HEK293 (cell line): ENCODE data around the gene SDE2.
A peak's percentile ranks its signal among the peaks of the same experiment; 100 is the strongest.

ENCODE experiments used
- CTCF ChIA-PET: fragments of 350-600 bp; formaldehyde crosslinking; extraction: SDS; loops from one replicate; lab custom pipeline; 2021; ENCODE audit warnings: antibody characterized with exemption; lab: Yijun Ruan, JAX
- POLR2A ChIA-PET: fragments of 300-600 bp; formaldehyde crosslinking; extraction: SDS; loops from one replicate; lab custom pipeline; 2020; ENCODE audit warnings: antibody characterized with exemption, inconsistent platforms; lab: Yijun Ruan, JAX
- H3K27ac ChIP-seq: fragments of 200-500 bp; sonication (Bioruptor generic); 2 replicates; pipeline ENCODE4 v1.5.1; 2014; ENCODE audit warnings: low read depth, low read length, control low read depth, inconsistent platforms; ENCODE audit errors: extremely low read depth
- H3K36me3 ChIP-seq, 2 experiments: fragments of 200-500 bp in 1 of 2; sonication (Bioruptor generic) in 1 of 2; 1 replicate in 1 of 2; 2 replicates in 1 of 2; pipeline ENCODE4 v1.5.1; 2014 to 2017; ENCODE audit warnings: inconsistent platforms in 2 of 2, low read length in 2 of 2; ENCODE audit not compliant: control insufficient read depth in 2 of 2, insufficient read depth in 1 of 2
- H3K4me1 ChIP-seq: fragments of 200-500 bp; sonication (Bioruptor generic); 2 replicates; pipeline ENCODE4 v1.5.1; 2014; ENCODE audit warnings: mild to moderate bottlenecking, low read length, inconsistent platforms; ENCODE audit not compliant: control insufficient read depth, insufficient read depth
- H3K4me3 ChIP-seq: 2 replicates; pipeline ENCODE4 v1.5.1; 2011; ENCODE audit warnings: low read depth, mild to moderate bottlenecking, control low read depth, low read length, moderate library complexity
- H3K9me3 ChIP-seq: fragments of 200-500 bp; sonication (Bioruptor generic); 2 replicates; pipeline ENCODE4 v1.5.1; 2014; ENCODE audit warnings: low read depth, low read length, inconsistent platforms; ENCODE audit not compliant: control insufficient read depth, insufficient read depth
- BCL11A ChIP-seq: fragments of 450-650 bp; formaldehyde crosslinking; IDR thresholded peaks from 2 replicates; pipeline ENCODE4 v1.5.1; 2016; ENCODE audit warnings: low read depth, missing biosample characterization, missing genetic modification characterization
- GFI1B ChIP-seq: fragments of 450-650 bp; formaldehyde crosslinking; IDR thresholded peaks from 2 replicates; pipeline ENCODE4 v1.5.1; 2016; ENCODE audit warnings: missing biosample characterization, missing genetic modification characterization
- HIC1 ChIP-seq: fragments of 450-650 bp; formaldehyde crosslinking; IDR thresholded peaks from 2 replicates; pipeline ENCODE4 v1.5.1; 2016; ENCODE audit warnings: missing biosample characterization, missing genetic modification characterization
- HOXA7 ChIP-seq: sonication (generic); formaldehyde crosslinking; IDR thresholded peaks from 2 replicates; pipeline ENCODE4 v1.8.1; 2022; ENCODE audit warnings: missing genetic modification reagents, borderline replicate concordance
- HOXC10 ChIP-seq: sonication (generic); formaldehyde crosslinking; IDR thresholded peaks from 2 replicates; pipeline ENCODE4 v1.8.1; 2023; ENCODE audit warnings: mild to moderate bottlenecking, missing genetic modification reagents
- KLF17 ChIP-seq: fragments of 450-650 bp; formaldehyde crosslinking; IDR thresholded peaks from 2 replicates; pipeline ENCODE4 v1.5.1; 2016; ENCODE audit warnings: missing biosample characterization, missing genetic modification characterization
- KLF8 ChIP-seq: fragments of 450-650 bp; formaldehyde crosslinking; IDR thresholded peaks from 2 replicates; pipeline ENCODE4 v1.5.1; 2016; ENCODE audit warnings: missing biosample characterization, missing genetic modification characterization
- RBAK ChIP-seq: fragments of 450-650 bp; formaldehyde crosslinking; IDR thresholded peaks from 2 replicates; pipeline ENCODE4 v1.5.1; 2016; ENCODE audit warnings: missing biosample characterization, missing genetic modification characterization
- SP2 ChIP-seq: fragments of 450-650 bp; formaldehyde crosslinking; IDR thresholded peaks from 2 replicates; pipeline ENCODE4 v1.5.1; 2016; ENCODE audit warnings: missing biosample characterization, missing genetic modification characterization
- SP3 ChIP-seq: fragments of 450-650 bp; formaldehyde crosslinking; IDR thresholded peaks from 2 replicates; pipeline ENCODE4 v1.5.1; 2016; ENCODE audit warnings: missing biosample characterization, missing genetic modification characterization
- SP7 ChIP-seq: fragments of 450-650 bp; formaldehyde crosslinking; IDR thresholded peaks from 2 replicates; pipeline ENCODE4 v1.5.1; 2016; ENCODE audit warnings: missing biosample characterization, missing genetic modification characterization
- WT1 ChIP-seq: fragments of 450-650 bp; formaldehyde crosslinking; IDR thresholded peaks from 2 replicates; pipeline ENCODE4 v1.5.1; 2016; ENCODE audit warnings: missing biosample characterization, missing genetic modification characterization
- ZBTB20 ChIP-seq: fragments of 450-650 bp; formaldehyde crosslinking; IDR thresholded peaks from 2 replicates; pipeline ENCODE4 v1.5.1; 2016; ENCODE audit warnings: missing biosample characterization, missing genetic modification characterization
- ZFHX2 ChIP-seq: fragments of 450-650 bp; formaldehyde crosslinking; conservative IDR thresholded peaks from 2 replicates; pipeline ENCODE4 v1.5.1; 2016; ENCODE audit warnings: missing biosample characterization, missing genetic modification characterization
- ZFP69B ChIP-seq: fragments of 450-650 bp; formaldehyde crosslinking; IDR thresholded peaks from 2 replicates; pipeline ENCODE4 v1.5.1; 2016; ENCODE audit warnings: missing biosample characterization, missing genetic modification characterization
- ZNF10 ChIP-seq: fragments of 450-650 bp; formaldehyde crosslinking; IDR thresholded peaks from 2 replicates; pipeline ENCODE4 v1.5.1; 2017; ENCODE audit warnings: missing biosample characterization, missing genetic modification characterization
- ZNF132 ChIP-seq: fragments of 450-650 bp; formaldehyde crosslinking; IDR thresholded peaks from 2 replicates; pipeline ENCODE4 v1.5.1; 2017; ENCODE audit warnings: missing biosample characterization, missing genetic modification characterization, borderline replicate concordance
- ZNF157 ChIP-seq: fragments of 450-650 bp; formaldehyde crosslinking; IDR thresholded peaks from 2 replicates; pipeline ENCODE4 v1.5.1; 2016; ENCODE audit warnings: missing biosample characterization, missing genetic modification characterization
- ZNF175 ChIP-seq: fragments of 450-650 bp; formaldehyde crosslinking; IDR thresholded peaks from 2 replicates; pipeline ENCODE4 v1.5.1; 2016; ENCODE audit warnings: missing biosample characterization, missing genetic modification characterization
- ZNF2 ChIP-seq: fragments of 450-650 bp; formaldehyde crosslinking; IDR thresholded peaks from 2 replicates; pipeline ENCODE4 v1.5.1; 2016; ENCODE audit warnings: missing biosample characterization, missing genetic modification characterization
- ZNF24 ChIP-seq: fragments of 450-650 bp; formaldehyde crosslinking; IDR thresholded peaks from 2 replicates; pipeline ENCODE4 v1.5.1; 2016; ENCODE audit warnings: missing biosample characterization, missing genetic modification characterization
- ZNF274 ChIP-seq, 2 experiments: fragments of 200-500 bp in 1 of 2; fragments of 450-650 bp in 1 of 2; sonication (Bioruptor generic) in 1 of 2; formaldehyde crosslinking in 1 of 2; IDR thresholded peaks; 2 replicates each; pipeline versions ENCODE4 v1.5.1 to v1.6.1; 2014 to 2016; ENCODE audit warnings: borderline replicate concordance in 1 of 2, inconsistent platforms in 1 of 2, low read length in 1 of 2, missing biosample characterization in 1 of 2, missing genetic modification characterization in 1 of 2
- ZNF335 ChIP-seq: fragments of 450-650 bp; formaldehyde crosslinking; conservative IDR thresholded peaks from 2 replicates; pipeline ENCODE4 v1.5.1; 2016; ENCODE audit warnings: missing biosample characterization, missing genetic modification characterization
- ZNF350 ChIP-seq: fragments of 450-650 bp; formaldehyde crosslinking; IDR thresholded peaks from 2 replicates; pipeline ENCODE4 v1.5.0; 2017; ENCODE audit warnings: missing biosample characterization, mild to moderate bottlenecking, missing genetic modification characterization
- ZNF433 ChIP-seq: fragments of 450-650 bp; formaldehyde crosslinking; IDR thresholded peaks from 2 replicates; pipeline ENCODE4 v1.5.1; 2016; ENCODE audit warnings: missing biosample characterization, missing genetic modification characterization, low read depth
- ZNF629 ChIP-seq: fragments of 450-650 bp; formaldehyde crosslinking; IDR thresholded peaks from 2 replicates; pipeline ENCODE4 v1.5.1; 2017; ENCODE audit warnings: missing biosample characterization, missing genetic modification characterization
- ZNF654 ChIP-seq: fragments of 450-650 bp; formaldehyde crosslinking; IDR thresholded peaks from 2 replicates; pipeline ENCODE4 v1.5.1; 2016; ENCODE audit warnings: low read depth, missing biosample characterization, missing genetic modification characterization
- ZSCAN23 ChIP-seq: fragments of 450-650 bp; formaldehyde crosslinking; IDR thresholded peaks from 2 replicates; pipeline ENCODE4 v1.5.1; 2016; ENCODE audit warnings: missing biosample characterization, missing genetic modification characterization

Gene SDE2

GRCh38 chr1:225965231-225965630 lies 33.9 kb downstream of the SDE2 start (continued):
- no peak for TF ChIP-seq KLF8

GRCh38 chr1:225963735-225964530 lies 35.2 kb downstream of the SDE2 start:
- Histone ChIP-seq H3K9me3 (no peaks in the 10 kb centered on the region), H3K36me3 (no peaks in the 10 kb centered on the region), H3K27ac (no peak overlapping the region), H3K4me3 (no peak overlapping the region), H3K4me1 (no peaks in the 10 kb centered on the region)
- POLR2A ChIA-PET, result interaction anchor here (0.6 to 0.8 kb wide), 3 partner anchors 33 to 593 kb away, joined by 3 to 4 read pairs (median 3); partner anchors contain the start of gene PYCR2
- TF ChIP-seq ZNF10 (no peak), ZNF350 (tag by site-specific recombination) (no peak), ZNF654 (tag by site-specific recombination) (no peak), SP7 (no peak), WT1 (no peak), HIC1 (no peak), ZNF433 (tag by site-specific recombination) (no peak), RBAK (no peak), BCL11A (tag by site-specific recombination) (no peak), ZNF629 (no peak), ZNF132 (tag by site-specific recombination) (no peak), ZNF274 (IDR thresholded peaks at IDR 0.05; ENCODE audit: low read length) (no peak), ZNF274 (tag by site-specific recombination; IDR thresholded peaks at IDR 0.05; ENCODE audit: borderline replicate concordance) (no peak), KLF17 (tag by site-specific recombination) (no peak), ZNF157 (no peak), HOXA7 (no peak), ZNF335 (no peak), HOXC10 (CRISPR knock-in tag) (no peak)
- CTCF ChIA-PET, result interaction anchor here (0.5 to 4.8 kb wide), 9 partner anchors 10 to 482 kb away, joined by 3 to 48 read pairs (median 7); partner anchors contain the start of gene PYCR2

- CTCF ChIA-PET, result interaction anchor here (0.6 to 4.8 kb wide), 25 partner anchors 8 to 742 kb away, joined by 3 to 48 read pairs (median 5); partner anchors contain the start of genes LEFTY2, PYCR2 and TMEM63A
- H3K9me3 ChIP-seq, result no peaks in the 10 kb centered on the region
- H3K4me3 ChIP-seq, result no peak overlapping the region
- no peaks in the 10 kb centered on the region for H3K36me3 ChIP-seq
- no peak overlapping the region for H3K27ac ChIP-seq
- no peaks in the 10 kb centered on the region for H3K4me1 ChIP-seq
- POLR2A ChIA-PET, result interaction anchor here (0.6 to 2.2 kb wide), 3 partner anchors 19 to 39 kb away, joined by 3 to 7 read pairs (median 5); partner anchors contain the start of gene PYCR2
- TF ChIP-seq ZFHX2 (peak; percentile 22; the same call in 1 of the 2 replicates), ZNF24 (tag by site-specific recombination) (no peak), SP7 (no peak), SP3 (tag by site-specific recombination) (no peak; the same call in 1 of the 2 replicates), SP2 (tag by site-specific recombination) (peak; percentile 31; the same call in 1 of the 2 replicates), ZNF2 (tag by site-specific recombination) (peak; percentile 96), KLF17 (tag by site-specific recombination) (peak; percentile 47; the same call in 1 of the 2 replicates), ZNF175 (tag by site-specific recombination) (no peak), HIC1 (peak; percentile 51), ZSCAN23 (tag by site-specific recombination) (no peak), ZFP69B (tag by site-specific recombination) (peak; percentile 91), GFI1B (tag by site-specific recombination) (no peak), ZBTB20 (no peak)
Measured at GRCh38 chr1:225962440-225962975, 36.6 kb downstream of the SDE2 start.
